Measurements from ENCODE around the gene OR6C3. TPM values are rescaled to one million over a fixed set of nuclear protein-coding genes. Genes with fewer than 3 reads are reported as not detected.

Gene OR6C3
- total RNA-seq, 1 experiment from 2014 or later = not detected

DNA sequence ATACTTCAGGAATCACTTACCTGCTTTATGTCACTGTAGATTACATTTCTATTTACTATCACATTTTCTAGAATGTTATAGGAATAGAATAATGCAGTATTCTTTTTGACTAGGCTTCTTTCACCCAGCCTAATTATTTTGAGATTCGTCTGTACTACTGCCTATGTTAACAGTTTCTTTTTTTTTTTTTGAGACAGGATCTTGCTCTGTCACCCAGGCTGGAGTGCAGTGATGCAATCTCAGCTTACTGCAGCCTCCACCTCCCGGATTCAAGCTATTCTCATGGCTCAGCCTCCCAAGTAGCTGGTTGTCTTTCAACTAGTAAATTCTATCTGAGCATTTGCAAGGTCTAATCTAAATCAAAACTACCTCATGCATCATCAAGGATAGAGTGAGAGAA, 40.5 kb upstream of the OR6C3 start:
- in situ Hi-C loops (cut with HindIII; ENCODE audit: low pct_unique_long_range_greater_than_20kb, low sequenced_read_pairs) = no loop called here
- TF ChIP-seq TCF7L2 (IDR thresholded peaks at IDR 0.05; ENCODE audit: low read depth, low read length) = no peak
- TF ChIP-seq, protein P1, sequence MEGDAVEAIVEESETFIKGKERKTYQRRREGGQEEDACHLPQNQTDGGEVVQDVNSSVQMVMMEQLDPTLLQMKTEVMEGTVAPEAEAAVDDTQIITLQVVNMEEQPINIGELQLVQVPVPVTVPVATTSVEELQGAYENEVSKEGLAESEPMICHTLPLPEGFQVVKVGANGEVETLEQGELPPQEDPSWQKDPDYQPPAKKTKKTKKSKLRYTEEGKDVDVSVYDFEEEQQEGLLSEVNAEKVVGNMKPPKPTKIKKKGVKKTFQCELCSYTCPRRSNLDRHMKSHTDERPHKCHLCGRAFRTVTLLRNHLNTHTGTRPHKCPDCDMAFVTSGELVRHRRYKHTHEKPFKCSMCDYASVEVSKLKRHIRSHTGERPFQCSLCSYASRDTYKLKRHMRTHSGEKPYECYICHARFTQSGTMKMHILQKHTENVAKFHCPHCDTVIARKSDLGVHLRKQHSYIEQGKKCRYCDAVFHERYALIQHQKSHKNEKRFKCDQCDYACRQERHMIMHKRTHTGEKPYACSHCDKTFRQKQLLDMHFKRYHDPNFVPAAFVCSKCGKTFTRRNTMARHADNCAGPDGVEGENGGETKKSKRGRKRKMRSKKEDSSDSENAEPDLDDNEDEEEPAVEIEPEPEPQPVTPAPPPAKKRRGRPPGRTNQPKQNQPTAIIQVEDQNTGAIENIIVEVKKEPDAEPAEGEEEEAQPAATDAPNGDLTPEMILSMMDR (IDR thresholded peaks at IDR 0.05) = no peak
- no peak for TF ChIP-seq POLR2AphosphoS5 (IDR thresholded peaks at IDR 0.05; ENCODE audit: low read depth, low read length)
- no peak for DNase-seq (ENCODE audit: low read depth, low spot score)

DNA sequence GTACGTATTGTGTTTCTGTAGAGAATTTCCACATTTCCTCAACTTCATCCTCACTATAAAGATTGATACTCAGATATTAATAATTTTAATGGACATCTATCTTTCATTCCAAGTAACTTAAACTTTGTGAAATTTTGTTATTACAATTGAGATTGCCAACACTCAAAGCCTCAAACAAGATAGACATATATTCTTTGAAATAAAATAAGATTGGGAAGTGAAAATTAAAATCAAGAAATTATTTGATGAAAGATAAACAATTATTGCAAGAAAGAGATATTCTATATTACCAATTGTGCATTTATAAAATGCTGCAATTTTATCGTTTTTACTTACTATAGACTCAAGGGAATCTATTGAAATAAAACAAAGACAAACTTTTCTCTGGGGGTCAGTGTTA, 34.1 kb upstream of the OR6C3 start, which contains the start of gene OR6C6:
Gene OR6C6, minus strand, starts transcription at position 101 of the 400 bp plus-strand sequence. CDS start 1,337 bp downstream, outside the sequence.
- Histone ChIP-seq H3K9me3 (ENCODE audit: control insufficient read depth, insufficient read depth, low read depth, low read length) (no peaks in the 10 kb centered on the region), H3K4me3 (ENCODE audit: low read depth in 2 of 2, low read length in 2 of 2) (no peak within 1 kb of the TSS), H3K27me3 (ENCODE audit: control insufficient read depth, insufficient read depth, low read length) (no peaks in the 10 kb centered on the region; the same call in 1 of the 2 replicates), H3K4me1 (ENCODE audit: control insufficient read depth, insufficient read depth, low read length) (no peaks in the 10 kb centered on the region), H3K36me3 (ENCODE audit: control insufficient read depth, insufficient read depth, low read length) (no peaks in the 10 kb centered on the region), H3K27ac (ENCODE audit: low read length) (no peak within 1 kb of the TSS)
- ATAC-seq (no peak), DNase-seq (ENCODE audit: low read depth, low spot score) (no peak)
- no TSS peak for BruUV-seq (replicated peaks)
- POLR2A ChIA-PET = no interaction called here
- intact Hi-C loops (cut with micrococcal nuclease; ENCODE audit: unreplicated experiment) (no loop called here), in situ Hi-C loops (cut with HindIII; ENCODE audit: low pct_unique_long_range_greater_than_20kb, low sequenced_read_pairs) (no loop called here)
- CTCF ChIA-PET = no interaction called here
- TF ChIP-seq SIN3A (IDR thresholded peaks at IDR 0.05; ENCODE audit: borderline replicate concordance, insufficient read depth, low read depth, low read length) (no peak), TCF7L2 (IDR thresholded peaks at IDR 0.05; ENCODE audit: low read depth, low read length) (no peak), POLR2AphosphoS5 (IDR thresholded peaks at IDR 0.05; ENCODE audit: low read depth, low read length) (no peak)
- TF ChIP-seq, protein P1 (IDR thresholded peaks at IDR 0.05) = no peak
- TF ChIP-seq, protein P2, sequence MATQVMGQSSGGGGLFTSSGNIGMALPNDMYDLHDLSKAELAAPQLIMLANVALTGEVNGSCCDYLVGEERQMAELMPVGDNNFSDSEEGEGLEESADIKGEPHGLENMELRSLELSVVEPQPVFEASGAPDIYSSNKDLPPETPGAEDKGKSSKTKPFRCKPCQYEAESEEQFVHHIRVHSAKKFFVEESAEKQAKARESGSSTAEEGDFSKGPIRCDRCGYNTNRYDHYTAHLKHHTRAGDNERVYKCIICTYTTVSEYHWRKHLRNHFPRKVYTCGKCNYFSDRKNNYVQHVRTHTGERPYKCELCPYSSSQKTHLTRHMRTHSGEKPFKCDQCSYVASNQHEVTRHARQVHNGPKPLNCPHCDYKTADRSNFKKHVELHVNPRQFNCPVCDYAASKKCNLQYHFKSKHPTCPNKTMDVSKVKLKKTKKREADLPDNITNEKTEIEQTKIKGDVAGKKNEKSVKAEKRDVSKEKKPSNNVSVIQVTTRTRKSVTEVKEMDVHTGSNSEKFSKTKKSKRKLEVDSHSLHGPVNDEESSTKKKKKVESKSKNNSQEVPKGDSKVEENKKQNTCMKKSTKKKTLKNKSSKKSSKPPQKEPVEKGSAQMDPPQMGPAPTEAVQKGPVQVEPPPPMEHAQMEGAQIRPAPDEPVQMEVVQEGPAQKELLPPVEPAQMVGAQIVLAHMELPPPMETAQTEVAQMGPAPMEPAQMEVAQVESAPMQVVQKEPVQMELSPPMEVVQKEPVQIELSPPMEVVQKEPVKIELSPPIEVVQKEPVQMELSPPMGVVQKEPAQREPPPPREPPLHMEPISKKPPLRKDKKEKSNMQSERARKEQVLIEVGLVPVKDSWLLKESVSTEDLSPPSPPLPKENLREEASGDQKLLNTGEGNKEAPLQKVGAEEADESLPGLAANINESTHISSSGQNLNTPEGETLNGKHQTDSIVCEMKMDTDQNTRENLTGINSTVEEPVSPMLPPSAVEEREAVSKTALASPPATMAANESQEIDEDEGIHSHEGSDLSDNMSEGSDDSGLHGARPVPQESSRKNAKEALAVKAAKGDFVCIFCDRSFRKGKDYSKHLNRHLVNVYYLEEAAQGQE (IDR thresholded peaks at IDR 0.05; ENCODE audit: insufficient read depth in 1 of 2, low read depth in 2 of 2, low read length in 1 of 2) = no peak

More for the DNA sequence above, 40.5 kb upstream of the OR6C3 start:
- Histone ChIP-seq H3K4me3 (ENCODE audit: low read depth in 2 of 2, low read length in 2 of 2) (no peak overlapping the region), H3K27ac (ENCODE audit: low read length) (no peak overlapping the region), H3K4me1 (ENCODE audit: control insufficient read depth, insufficient read depth, low read length) (no peaks in the 10 kb centered on the region), H3K36me3 (ENCODE audit: control insufficient read depth, insufficient read depth, low read length) (no peaks in the 10 kb centered on the region), H3K27me3 (ENCODE audit: control insufficient read depth, insufficient read depth, low read length) (no peaks in the 10 kb centered on the region), H3K9me3 (ENCODE audit: control insufficient read depth, insufficient read depth, low read depth, low read length) (no peaks in the 10 kb centered on the region)
- intact Hi-C loops (cut with micrococcal nuclease; ENCODE audit: unreplicated experiment) = no loop called here
- ChIA-PET POLR2A (no interaction called here), CTCF (no interaction called here)
- no peak for ATAC-seq
- BruUV-seq (replicated peaks) = no TSS peak
